GM12874 (cell line): ENCODE data around the gene TMEFF2.

Experiments
- CTCF ChIP-seq: IDR thresholded peaks from 2 replicates; pipeline ENCODE4 v1.5.1; 2011; ENCODE audit warnings: low read depth, mild to moderate bottlenecking, control low read depth, low read length, moderate library complexity; ENCODE audit not compliant: insufficient read depth

Gene TMEFF2

DNA sequence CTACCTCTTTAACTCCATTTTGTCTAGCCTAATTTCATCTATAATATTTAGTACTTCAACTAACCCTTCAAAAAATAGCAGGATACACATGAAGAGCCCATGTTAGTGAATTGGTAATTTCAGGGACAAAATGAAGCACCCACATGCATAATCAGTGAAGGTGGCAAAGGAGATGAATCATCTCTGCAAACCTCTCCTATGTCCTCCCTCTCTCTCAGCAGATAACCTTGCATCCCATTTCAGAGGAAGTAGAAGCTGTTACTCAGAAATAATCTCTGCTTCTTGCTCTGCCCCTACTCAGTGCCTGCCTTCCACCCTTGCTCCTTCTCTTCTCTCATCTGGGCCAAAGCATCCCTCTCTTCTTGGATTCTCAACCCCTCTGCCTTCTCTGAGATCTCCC, 287.6 kb downstream of the TMEFF2 start:
- no peak for TF ChIP-seq CTCF

GRCh38 chr2:191905336-191905735, 289.4 kb downstream of the TMEFF2 start:
- no peak for TF ChIP-seq CTCF

DNA sequence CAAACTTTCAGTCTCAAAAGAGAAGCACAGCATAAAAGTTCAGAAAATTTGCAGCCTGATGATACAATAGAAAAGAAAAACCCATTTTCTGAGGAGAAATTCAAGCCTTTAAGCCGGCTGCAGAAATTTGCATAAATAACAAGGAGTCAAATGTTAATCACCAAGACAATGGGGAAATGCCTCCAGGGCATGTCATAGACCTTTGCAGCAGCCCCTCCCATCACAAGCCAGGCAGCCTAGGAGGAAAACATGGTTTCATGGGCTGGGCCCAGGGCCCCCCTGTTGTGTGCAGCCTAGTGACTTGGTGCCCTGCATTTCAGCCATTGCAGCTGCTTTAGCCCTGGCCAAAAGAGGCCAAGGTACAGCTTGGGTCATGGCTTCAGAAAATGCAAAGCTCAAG, 293.7 kb downstream of the TMEFF2 start:
- TF ChIP-seq CTCF, result no peak

GRCh38 chr2:191899410-191899809, 295.3 kb downstream of the TMEFF2 start:
- no peak for TF ChIP-seq CTCF
